A549 (cell line): ENCODE measurements around the gene HBQ1. TPM values are rescaled to one million over a fixed set of nuclear protein-coding genes. Genes with fewer than 3 reads are reported as not detected.
A peak's percentile ranks its signal among the peaks of the same experiment; 100 is the strongest.
"Not testable (repeated sequence)": the region's sequence is repeated elsewhere in the genome, so short reads cannot be mapped to it uniquely, and the experiment has no call there.

Experiments
- ATAC-seq, 2 experiments: fragments of 200-7000 bp in 1 of 2; fragments of >200 bp in 1 of 2; cut with Nextera tagmentation in 1 of 2; cut with Tn5 transposase in 1 of 2; 3 replicates each; pipeline versions ENCODE4 v1.8.0 to v1.9.1; 2018 to 2020; ENCODE audit warnings: mild to moderate bottlenecking in 1 of 2, moderate library complexity in 1 of 2
- CTCF ChIA-PET: fragments of 300-600 bp; sonication (Branson Sonifier 250); formaldehyde crosslinking; extraction: SDS; loops from one replicate; lab custom pipeline; 2021; ENCODE audit warnings: antibody characterized with exemption, inconsistent platforms; lab: Yijun Ruan, JAX
- POLR2A ChIA-PET: fragments of 350-600 bp; formaldehyde crosslinking; extraction: SDS; loops from one replicate; lab custom pipeline; 2021; ENCODE audit warnings: antibody characterized with exemption, inconsistent platforms; lab: Yijun Ruan, JAX
- DNase-seq, 2 experiments: peaks; one replicate each; pipeline versions ENCODE4 v3.0.0 to v3.0.0-alpha.2; 2011 to 2016; ENCODE audit warnings: low read depth in 1 of 2, low spot score in 1 of 2
- FAIRE-seq: peaks from 2 replicates; lab custom pipeline; 2011; peaks lifted over from hg19 to GRCh38; lab: Jason Lieb, UNC
- H3K27ac ChIP-seq, 2 experiments: fragments of >200 bp; sonication (Bioruptor Twin); formaldehyde crosslinking; 3 replicates each; pipeline ENCODE4 v1.5.1; 2016 to 2017
- H3K4me1 ChIP-seq: fragments of >200 bp; sonication (Bioruptor Twin); formaldehyde crosslinking; 3 replicates; pipeline ENCODE4 v1.6.1; 2016
- H3K4me2 ChIP-seq: fragments of >200 bp; sonication (Bioruptor Twin); formaldehyde crosslinking; 3 replicates; pipeline ENCODE4 v1.6.1; 2016
- H3K4me3 ChIP-seq: fragments of >200 bp; sonication (Bioruptor Twin); formaldehyde crosslinking; 3 replicates; pipeline ENCODE4 v1.5.1; 2016
- H3K9me3 ChIP-seq: fragments of >200 bp; sonication (Bioruptor Twin); formaldehyde crosslinking; 3 replicates; pipeline ENCODE4 v1.6.1; 2016
- CHD4 ChIP-seq: fragments of 200-600 bp; sonication (generic); IDR thresholded peaks from 2 replicates; pipeline ENCODE4 v1.6.1; 2016; ENCODE audit warnings: antibody characterized with exemption, mild to moderate bottlenecking, borderline replicate concordance
- E2F6 ChIP-seq: IDR thresholded peaks from 2 replicates; pipeline ENCODE4 v1.6.1; 2012; ENCODE audit warnings: low read depth, borderline replicate concordance
- EHF ChIP-seq: fragments of 250-450 bp; sonication (Bioruptor Pico); IDR thresholded peaks from 2 replicates; pipeline ENCODE4 v1.5.0; 2020; ENCODE audit warnings: mild to moderate bottlenecking
- ELK1 ChIP-seq: fragments of 150-350 bp; IDR thresholded peaks from 2 replicates; pipeline ENCODE4 v1.6.1; 2014; ENCODE audit warnings: low read depth, mild to moderate bottlenecking, low read length
- EP300 ChIP-seq, 2 experiments: fragments of >200 bp; sonication (Bioruptor Twin); formaldehyde crosslinking; IDR thresholded peaks; 2 replicates in 1 of 2; 3 replicates in 1 of 2; pipeline ENCODE4 v1.6.1; 2016 to 2017
- FOSL2 ChIP-seq, 2 experiments: fragments of 450-650 bp in 1 of 2; fragments of >200 bp in 1 of 2; sonication (Bioruptor Twin) in 1 of 2; formaldehyde crosslinking; IDR thresholded peaks; 2 replicates each; pipeline versions ENCODE4 v1.5.0 to v1.6.1; 2016 to 2020; ENCODE audit warnings: mild to moderate bottlenecking in 1 of 2, moderate library complexity in 1 of 2
- HMGXB4 ChIP-seq: fragments of 250-450 bp; sonication (Bioruptor Pico); IDR thresholded peaks from 2 replicates; pipeline ENCODE4 v1.5.0; 2021; ENCODE audit warnings: mild to moderate bottlenecking, moderate library complexity, borderline replicate concordance
- JUN ChIP-seq, 2 experiments: fragments of >200 bp; sonication (Bioruptor Twin); formaldehyde crosslinking; IDR thresholded peaks; 2 replicates in 1 of 2; 3 replicates in 1 of 2; pipeline ENCODE4 v1.6.1; 2016 to 2017
- MAFK ChIP-seq: fragments of 450-650 bp; IDR thresholded peaks from 2 replicates; pipeline ENCODE4 v1.6.1; 2014; ENCODE audit not compliant: partially characterized antibody
- MAZ ChIP-seq: fragments of 150-350 bp; IDR thresholded peaks from 2 replicates; pipeline ENCODE4 v1.6.1; 2014; ENCODE audit warnings: antibody characterized with exemption, low read depth, low read length, borderline replicate concordance
- NFE2L2 ChIP-seq: fragments of 150-350 bp; conservative IDR thresholded peaks from 2 replicates; pipeline ENCODE4 v1.6.1; 2014; ENCODE audit warnings: low read length
- NPAS2 ChIP-seq: fragments of 250-450 bp; sonication (Bioruptor Pico); IDR thresholded peaks from 2 replicates; pipeline ENCODE4 v1.8.0; 2022; ENCODE audit warnings: mild to moderate bottlenecking, moderate library complexity, borderline replicate concordance
- NR3C1 ChIP-seq: fragments of >200 bp; sonication (Bioruptor Twin); formaldehyde crosslinking; IDR thresholded peaks from 3 replicates; pipeline ENCODE4 v1.6.1; 2017
- POLR2A ChIP-seq: IDR thresholded peaks from 2 replicates; pipeline ENCODE4 v1.6.1; 2012; ENCODE audit warnings: mild to moderate bottlenecking, low read length
- RARB ChIP-seq: fragments of 250-450 bp; sonication (Bioruptor Pico); IDR thresholded peaks from 2 replicates; pipeline ENCODE4 v1.8.0; 2021; ENCODE audit warnings: mild to moderate bottlenecking, moderate library complexity
- REST ChIP-seq: fragments of 200-600 bp; sonication (generic); IDR thresholded peaks from 2 replicates; pipeline ENCODE4 v1.6.1; 2016; ENCODE audit warnings: antibody characterized with exemption, mild to moderate bottlenecking, moderate library complexity
- RFX5 ChIP-seq: fragments of 450-650 bp; IDR thresholded peaks from 2 replicates; pipeline ENCODE4 v1.7.1; 2014; ENCODE audit warnings: antibody characterized with exemption, mild to moderate bottlenecking, moderate library complexity
- SMC3 ChIP-seq: fragments of >200 bp; sonication (Bioruptor Twin); formaldehyde crosslinking; IDR thresholded peaks from 3 replicates; pipeline ENCODE4 v1.6.1; 2018; ENCODE audit warnings: inconsistent platforms
- ZC3H11A ChIP-seq: fragments of 450-650 bp; IDR thresholded peaks from 2 replicates; pipeline ENCODE4 v1.6.1; 2014; ENCODE audit warnings: antibody characterized with exemption, mild to moderate bottlenecking
- ZFP36 ChIP-seq: fragments of 450-650 bp; IDR thresholded peaks from 2 replicates; pipeline ENCODE4 v1.6.1; 2014; ENCODE audit warnings: borderline replicate concordance; ENCODE audit not compliant: partially characterized antibody
- ZNF302 ChIP-seq: fragments of 250-450 bp; sonication (Bioruptor Pico); IDR thresholded peaks from 2 replicates; pipeline ENCODE4 v1.9.0; 2021; ENCODE audit warnings: inconsistent platforms, mild to moderate bottlenecking, moderate library complexity
- ZSCAN20 ChIP-seq: fragments of 250-450 bp; sonication (Bioruptor Pico); IDR thresholded peaks from 2 replicates; pipeline ENCODE4 v1.8.0; 2022; ENCODE audit warnings: mild to moderate bottlenecking, moderate library complexity
- WGBS: methylation state at CpG from one replicate; pipeline ENCODE4 v1.1.6; 2017; ENCODE audit errors: missing lambda C conversion rate; 5-methylcytosine and 5-hydroxymethylcytosine counted together
- polyA plus RNA-seq, 4 experiments: library from polyadenylated mRNA; depleted of rRNA in 3 of 4; stranded (reverse); fragments of >200 nt; fragmentation: RNase III in 1 of 4; extraction: RNeasy Plus Mini Kit Qiagen cat#74134 plus additional on column Dnase treatment in 1 of 4; gene quantifications; 2 replicates in 3 of 4; 3 replicates in 1 of 4; pipeline ENCODE4 v1.2.3, GENCODE V29; 2011 to 2017

The HBQ1 gene
- polyA plus RNA-seq, 2 of the 4 experiments (the other 2 are of a cell fraction), result 2.0 to 2.8 TPM

- H3K4me1 ChIP-seq, result 0 out of 3 replicates have a peak, but pooled peaks cover 5% of the 10 kb centered on the region
- CTCF ChIA-PET, result interaction anchor here (0.9 to 1.9 kb wide), 5 partner anchors 11 to 58 kb away, joined by 3 to 5 read pairs (median 5); partner anchors contain the start of gene HBQ1
- no peak overlapping the region; a peak in 1 of 6 replicates for H3K27ac ChIP-seq
- no peak for TF ChIP-seq FOSL2 (IDR thresholded peaks at IDR 0.05)
- TF ChIP-seq FOSL2 (CRISPR knock-in tag; IDR thresholded peaks at IDR 0.05), result no peak
- no peak for TF ChIP-seq JUN (IDR thresholded peaks at IDR 0.05)
- no peak for TF ChIP-seq POLR2A
- TF ChIP-seq CHD4, result no peak
- no peak for TF ChIP-seq ZSCAN20 (CRISPR knock-in tag)
- TF ChIP-seq RFX5, result no peak
- TF ChIP-seq SMC3, result no peak
- no peak for TF ChIP-seq REST
- TF ChIP-seq, all 56 proteins: peak for 0
- H3K4me3 ChIP-seq, result peak overlapping the region; percentile 76
- POLR2A ChIA-PET, result no interaction called here
- peak overlapping the region; percentile 100 for H3K4me2 ChIP-seq
- ATAC-seq (no peak), FAIRE-seq (no peak), DNase-seq (no peak)
- no peaks in the 10 kb centered on the region for H3K9me3 ChIP-seq
- WGBS, result 73% methylated on average over 7 of the region's 7 CpGs
Observed at GRCh38 chr16:155031-155398, 25.2 kb upstream of the HBQ1 start.

GRCh38 chr16:159136-159849 is 21.0 kb upstream of the HBQ1 start:
- no peak for TF ChIP-seq EP300 (IDR thresholded peaks at IDR 0.05)
- WGBS, result 36% methylated on average over 6 of the region's 6 CpGs
- POLR2A ChIA-PET, result no interaction called here
- Histone ChIP-seq H3K4me3 (no peak overlapping the region), H3K27ac (no peak overlapping the region), H3K4me2 (no peak overlapping the region), H3K4me1 (0 out of 3 replicates have a peak, but pooled peaks cover 5% of the 10 kb centered on the region), H3K9me3 (no peaks in the 10 kb centered on the region)
- ATAC-seq (peak; percentile 22 to 27; a peak in 4 of 6 replicates), DNase-seq (no peak), FAIRE-seq (no peak)
- CTCF ChIA-PET, result interaction anchor here (0.5 to 2.5 kb wide), 8 partner anchors 21 to 62 kb away, joined by 3 to 12 read pairs (median 6); partner anchors contain the start of gene HBQ1

- H3K9me3 ChIP-seq, ATAC-seq, H3K4me2 ChIP-seq, H3K4me3 ChIP-seq, H3K4me1 ChIP-seq, FAIRE-seq, DNase-seq, POLR2A ChIA-PET, H3K27ac ChIP-seq: not testable (repeated sequence)
- CTCF ChIA-PET, result interaction anchor here (0.9 to 1.5 kb wide), 3 partner anchors 48 to 63 kb away, joined by 3 to 7 read pairs (median 5); no protein-coding TSS in a partner anchor
- WGBS, result 46% methylated on average over 7 of the region's 20 CpGs
Observed at GRCh38 chr16:160242-160641, 20.0 kb upstream of the HBQ1 start.

GRCh38 chr16:160691-161190 is 19.5 kb upstream of the HBQ1 start:
- FAIRE-seq, result no peak
- POLR2A ChIA-PET, result no interaction called here
- no peak overlapping the region for H3K27ac ChIP-seq
- H3K4me3 ChIP-seq, result no peak overlapping the region
- H3K4me2 ChIP-seq, result no peak overlapping the region
- H3K4me1 ChIP-seq, result peaks cover 8% of the 10 kb centered on the region
- WGBS, result 40% methylated on average over 11 of the region's 18 CpGs
- H3K9me3 ChIP-seq, result no peaks in the 10 kb centered on the region
- no peak for DNase-seq
- no peak for ATAC-seq
- CTCF ChIA-PET, result interaction anchor here (1.1 to 1.5 kb wide), 3 partner anchors 35 to 64 kb away, joined by 3 to 7 read pairs (median 3); no protein-coding TSS in a partner anchor
- TF ChIP-seq ELK1, result no peak
- TF ChIP-seq MAZ, result no peak
- TF ChIP-seq EHF (CRISPR knock-in tag), result no peak
- TF ChIP-seq ZFP36, result no peak
- TF ChIP-seq RARB, result no peak
- no peak for TF ChIP-seq E2F6
- TF ChIP-seq MAFK, result no peak
- no peak for TF ChIP-seq ZNF302 (CRISPR knock-in tag)
- no peak for TF ChIP-seq NFE2L2
- no peak for TF ChIP-seq NPAS2 (CRISPR knock-in tag)
- TF ChIP-seq NR3C1, result no peak
- no peak for TF ChIP-seq HMGXB4 (CRISPR knock-in tag)
- no peak for TF ChIP-seq ZC3H11A
